SK-N-DZ (cell line): Measurements from ENCODE around the gene ADARB2.

ENCODE experiments used
- DNase-seq: peaks from one replicate; pipeline ENCODE4 v3.0.0-alpha.2; 2015; ENCODE audit warnings: low spot score

The ADARB2 gene

GRCh38 chr10:1663226-1663625, 74.1 kb downstream of the ADARB2 start:
- no peak for DNase-seq

GRCh38 chr10:1662438-1663025, 74.8 kb downstream of the ADARB2 start:
- DNase-seq: no peak

- DNase-seq: no peak
Observed at GRCh38 chr10:1661859-1662437, 75.4 kb downstream of the ADARB2 start.

GRCh38 chr10:1661416-1661815, 75.9 kb downstream of the ADARB2 start:
- no peak for DNase-seq

- DNase-seq: no peak
Observed at GRCh38 chr10:1660815-1661214, 76.5 kb downstream of the ADARB2 start.

- no peak for DNase-seq
Observed at GRCh38 chr10:1660386-1660785, 76.9 kb downstream of the ADARB2 start.

- no peak for DNase-seq
Observed at GRCh38 chr10:1659221-1659791, 78.0 kb downstream of the ADARB2 start.

- DNase-seq: no peak
Observed at GRCh38 chr10:1658658-1659057, 78.7 kb downstream of the ADARB2 start.

GRCh38 chr10:1657479-1657878, 79.8 kb downstream of the ADARB2 start:
- no peak for DNase-seq

- DNase-seq: no peak
Observed at GRCh38 chr10:1655367-1655766, 82.0 kb downstream of the ADARB2 start.

GRCh38 chr10:1654811-1655356, 82.4 kb downstream of the ADARB2 start:
- no peak for DNase-seq

- DNase-seq: no peak
Observed at GRCh38 chr10:1654247-1654646, 83.1 kb downstream of the ADARB2 start.

GRCh38 chr10:1653321-1653720, 84.0 kb downstream of the ADARB2 start:
- DNase-seq: no peak

- no peak for DNase-seq
Observed at GRCh38 chr10:1652151-1652550, 85.2 kb downstream of the ADARB2 start.

- DNase-seq: no peak
Observed at GRCh38 chr10:1651270-1651966, 85.9 kb downstream of the ADARB2 start.

GRCh38 chr10:1650542-1651269, 86.6 kb downstream of the ADARB2 start:
- no peak for DNase-seq

GRCh38 chr10:1648648-1649047, 88.7 kb downstream of the ADARB2 start:
- DNase-seq: no peak

- DNase-seq: no peak
Observed at GRCh38 chr10:1646332-1646731, 91.0 kb downstream of the ADARB2 start.

- no peak for DNase-seq
Observed at GRCh38 chr10:1645896-1646295, 91.4 kb downstream of the ADARB2 start.

GRCh38 chr10:1644191-1644711, 93.1 kb downstream of the ADARB2 start:
- DNase-seq: no peak

GRCh38 chr10:1643908-1644179, 93.5 kb downstream of the ADARB2 start:
- DNase-seq: no peak
